Endothelial cell of umbilical vein (primary cell): Measurements from ENCODE around the gene DLGAP1. TPM values are rescaled to one million over a fixed set of nuclear protein-coding genes. Genes with fewer than 3 reads are reported as not detected.

Experiments
- BruUV-seq: library from RNA; stranded (reverse); fragments of 400-500 nt; replicated peaks from 2 replicates; lab custom pipeline; 2021; lab: Mats Ljungman, UMichigan
- CTCF ChIA-PET: fragments of 300-600, 350-600 bp; sonication (Branson Sonifier 250); formaldehyde crosslinking; loops from one replicate; lab custom pipeline; 2021; ENCODE audit warnings: antibody characterized with exemption, inconsistent platforms; lab: Charles Lee
- POLR2A ChIA-PET: fragments of 300-600, 350-600 bp; sonication (Branson Sonifier 250); formaldehyde crosslinking; loops from one replicate; lab custom pipeline; 2021; ENCODE audit warnings: antibody characterized with exemption, inconsistent platforms; lab: Charles Lee
- DNase-seq: peaks from one replicate; pipeline ENCODE4 v3.0.0-alpha.2; 2011; ENCODE audit warnings: low read depth, low spot score
- FAIRE-seq: peaks from 2 replicates; lab custom pipeline; 2011; peaks lifted over from hg19 to GRCh38; lab: Jason Lieb, UNC
- H2AFZ ChIP-seq: 2 replicates; pipeline ENCODE4 v1.6.0; 2012; ENCODE audit warnings: low read depth, low read length, control low read depth, inconsistent platforms
- H3K27ac ChIP-seq: 2 replicates; pipeline ENCODE4 v1.5.1; 2011; ENCODE audit warnings: low read depth, mild to moderate bottlenecking, control low read depth, low read length, moderate library complexity; ENCODE audit not compliant: insufficient read depth
- H3K27me3 ChIP-seq, 2 experiments: 2 replicates each; pipeline versions ENCODE4 v1.6.0 to v1.6.1; 2011; ENCODE audit warnings: low read length in 2 of 2, mixed read lengths in 1 of 2; ENCODE audit not compliant: control insufficient read depth in 2 of 2, insufficient read depth in 2 of 2
- H3K36me3 ChIP-seq, 2 experiments: 2 replicates in 1 of 2; 3 replicates in 1 of 2; pipeline ENCODE4 v1.5.1; 2011; ENCODE audit warnings: low read length in 2 of 2, mild to moderate bottlenecking in 1 of 2, moderate library complexity in 1 of 2; ENCODE audit not compliant: control insufficient read depth in 2 of 2, insufficient read depth in 2 of 2; ENCODE audit errors: extremely low read depth in 1 of 2
- H3K4me1 ChIP-seq: 3 replicates; pipeline ENCODE4 v1.5.1; 2011; ENCODE audit warnings: mild to moderate bottlenecking, low read length; ENCODE audit not compliant: control insufficient read depth, insufficient read depth; ENCODE audit errors: extremely low read depth
- H3K4me2 ChIP-seq: 2 replicates; pipeline ENCODE4 v1.6.1; 2011; ENCODE audit warnings: low read length, control low read depth, mixed read lengths; ENCODE audit not compliant: insufficient read depth
- H3K4me3 ChIP-seq, 3 experiments: fragments of 200-600 bp in 1 of 3; sonication (generic), shearing (Covaris generic) in 1 of 3; replicated peaks in 1 of 3; 2 replicates each; pipeline ENCODE4 v1.5.1; 2011 to 2016; ENCODE audit warnings: control low read depth in 3 of 3, low read length in 3 of 3, mild to moderate bottlenecking in 2 of 3, inconsistent platforms in 1 of 3, low read depth in 1 of 3, moderate library complexity in 1 of 3; ENCODE audit not compliant: insufficient read depth in 1 of 3
- H3K79me2 ChIP-seq: 2 replicates; pipeline ENCODE4 v1.6.0; 2012; ENCODE audit warnings: low read length, inconsistent platforms; ENCODE audit not compliant: control insufficient read depth, insufficient read depth
- H3K9ac ChIP-seq: replicated peaks from 2 replicates; pipeline ENCODE3; 2011; ENCODE audit warnings: low read length, control low read depth; ENCODE audit not compliant: insufficient read depth; ENCODE audit errors: extremely low read depth
- H3K9me1 ChIP-seq: replicated peaks from 3 replicates; pipeline ENCODE4 v1.6.0; 2011; ENCODE audit warnings: mild to moderate bottlenecking, low read length; ENCODE audit not compliant: control insufficient read depth, insufficient read depth; ENCODE audit errors: extremely low read depth
- H3K9me3 ChIP-seq: replicated peaks from 2 replicates; pipeline ENCODE4 v1.5.1; 2012; ENCODE audit warnings: low read length, inconsistent platforms; ENCODE audit not compliant: control insufficient read depth, insufficient read depth
- H4K20me1 ChIP-seq: replicated peaks from 2 replicates; pipeline ENCODE3; 2011; ENCODE audit warnings: mild to moderate bottlenecking, low read length; ENCODE audit not compliant: control insufficient read depth, insufficient read depth; ENCODE audit errors: extremely low read depth
- EZH2 ChIP-seq: IDR thresholded peaks from 2 replicates; pipeline ENCODE4 v1.6.1; 2012; ENCODE audit warnings: borderline replicate concordance, low read depth, mild to moderate bottlenecking, moderate library complexity, low read length, inconsistent platforms; ENCODE audit not compliant: severe bottlenecking
- FOS ChIP-seq: IDR thresholded peaks from 2 replicates; pipeline ENCODE4 v1.6.1; 2011; ENCODE audit warnings: mild to moderate bottlenecking, low read length, moderate library complexity, borderline replicate concordance; ENCODE audit not compliant: insufficient read depth
- GATA2 ChIP-seq: IDR thresholded peaks from 2 replicates; pipeline ENCODE4 v1.7.0; 2011; ENCODE audit warnings: low read depth, mild to moderate bottlenecking, moderate library complexity, mixed read lengths, low read length; ENCODE audit not compliant: insufficient read length, insufficient read depth
- JUN ChIP-seq: IDR thresholded peaks from 2 replicates; pipeline ENCODE4 v1.6.1; 2011; ENCODE audit warnings: borderline replicate concordance, low read depth; ENCODE audit not compliant: insufficient read length, insufficient read depth
- MYC ChIP-seq: IDR thresholded peaks from one replicate; pipeline ENCODE4 v1.6.1; 2011; ENCODE audit warnings: mild to moderate bottlenecking, low read depth, low read length
- POLR2A ChIP-seq: IDR thresholded peaks from 2 replicates; pipeline ENCODE4 v1.6.1; 2012; ENCODE audit warnings: low read depth, mild to moderate bottlenecking, control low read depth, low read length
- POLR2AphosphoS5 ChIP-seq: IDR thresholded peaks from 2 replicates; pipeline ENCODE4 v1.6.1; 2012; ENCODE audit warnings: low read depth, mild to moderate bottlenecking, control low read depth, low read length, moderate library complexity; ENCODE audit not compliant: insufficient read depth
- dilution Hi-C: fragments of 300-500 bp; cut with MboI; formaldehyde crosslinking; loops from one replicate; pipeline ENCODE4 v1.15.0; 2019; ENCODE audit warnings: low sequenced_read_pairs; ENCODE audit not compliant: extremely low pct_ligation_motif_present
- intact Hi-C: fragments of 100-400 bp; cut with micrococcal nuclease; formaldehyde crosslinking; loops from one replicate; pipeline ENCODE4 v1.10.0; 2022
- polyA plus RNA-seq, 4 experiments: library from polyadenylated mRNA; depleted of rRNA in 3 of 4; stranded (reverse) in 3 of 4; unstranded in 1 of 4; fragments of >200 nt; gene quantifications; 2 replicates each; pipeline versions ENCODE4 v1.2.1 to v1.2.3, GENCODE V29; 2011 to 2012; ENCODE audit warnings: missing spikeins in 1 of 4
- total RNA-seq: library from RNA; stranded (reverse); gene quantifications from 2 replicates; pipeline ENCODE4 v1.2.3, GENCODE V29; 2021
- TF ChIP-seq, protein P1 (sequence below), 2 donors: IDR thresholded peaks; 1 replicate in 1 of 2; 2 replicates in 1 of 2; pipeline ENCODE4 v1.5.1; 2011; ENCODE audit warnings: low read length in 2 of 2, mild to moderate bottlenecking in 2 of 2, moderate library complexity in 2 of 2, control low read depth in 1 of 2, inconsistent platforms in 1 of 2, low read depth in 1 of 2; ENCODE audit not compliant: insufficient read depth in 1 of 2; ENCODE audit errors: extremely low read depth in 1 of 2
- TF ChIP-seq, protein P2 (sequence below): IDR thresholded peaks from 2 replicates; pipeline ENCODE4 v1.6.1; 2011; ENCODE audit not compliant: insufficient read depth, insufficient read length

The DLGAP1 gene
- total and polyA plus RNA-seq, 2 donors (not counting 3 experiments of a cell fraction or from before 2014, with no cell fraction given) = 0.04 TPM; not detected in 1

GRCh38 chr18:4430836-4431235 lies 24.3 kb downstream of the DLGAP1 start:
- Histone ChIP-seq H3K27ac (no peak overlapping the region), H2AFZ (no peak overlapping the region), H3K4me2 (no peak overlapping the region), H3K9ac (no peak overlapping the region), H3K27me3 (no peaks in the 10 kb centered on the region), H3K79me2 (no peaks in the 10 kb centered on the region), H4K20me1 (no peaks in the 10 kb centered on the region), H3K4me1 (no peaks in the 10 kb centered on the region), H3K9me3 (peaks cover 5% of the 10 kb centered on the region), H3K36me3 (no peaks in the 10 kb centered on the region), H3K4me3 (no peak overlapping the region), H3K9me1 (no peaks in the 10 kb centered on the region)
- no TSS peak for BruUV-seq
- dilution Hi-C loops (no loop called here), intact Hi-C loops (no loop called here)
- ChIA-PET POLR2A (no interaction called here), CTCF (no interaction called here)
- TF ChIP-seq MYC (no peak), GATA2 (no peak), FOS (no peak), POLR2AphosphoS5 (no peak), POLR2A (no peak), EZH2 (no peak), JUN (no peak)
- TF ChIP-seq, protein P1, sequence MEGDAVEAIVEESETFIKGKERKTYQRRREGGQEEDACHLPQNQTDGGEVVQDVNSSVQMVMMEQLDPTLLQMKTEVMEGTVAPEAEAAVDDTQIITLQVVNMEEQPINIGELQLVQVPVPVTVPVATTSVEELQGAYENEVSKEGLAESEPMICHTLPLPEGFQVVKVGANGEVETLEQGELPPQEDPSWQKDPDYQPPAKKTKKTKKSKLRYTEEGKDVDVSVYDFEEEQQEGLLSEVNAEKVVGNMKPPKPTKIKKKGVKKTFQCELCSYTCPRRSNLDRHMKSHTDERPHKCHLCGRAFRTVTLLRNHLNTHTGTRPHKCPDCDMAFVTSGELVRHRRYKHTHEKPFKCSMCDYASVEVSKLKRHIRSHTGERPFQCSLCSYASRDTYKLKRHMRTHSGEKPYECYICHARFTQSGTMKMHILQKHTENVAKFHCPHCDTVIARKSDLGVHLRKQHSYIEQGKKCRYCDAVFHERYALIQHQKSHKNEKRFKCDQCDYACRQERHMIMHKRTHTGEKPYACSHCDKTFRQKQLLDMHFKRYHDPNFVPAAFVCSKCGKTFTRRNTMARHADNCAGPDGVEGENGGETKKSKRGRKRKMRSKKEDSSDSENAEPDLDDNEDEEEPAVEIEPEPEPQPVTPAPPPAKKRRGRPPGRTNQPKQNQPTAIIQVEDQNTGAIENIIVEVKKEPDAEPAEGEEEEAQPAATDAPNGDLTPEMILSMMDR (IDR thresholded peaks at IDR 0.05; ENCODE audit: extremely low read depth in 1 of 2, insufficient read depth in 1 of 2, low read depth in 1 of 2, low read length in 2 of 2) = no peak
- TF ChIP-seq, protein P2, sequence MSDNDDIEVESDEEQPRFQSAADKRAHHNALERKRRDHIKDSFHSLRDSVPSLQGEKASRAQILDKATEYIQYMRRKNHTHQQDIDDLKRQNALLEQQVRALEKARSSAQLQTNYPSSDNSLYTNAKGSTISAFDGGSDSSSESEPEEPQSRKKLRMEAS = no peak
- DNase-seq (no peak), FAIRE-seq (no peak)
